Measurements from ENCODE around the gene PARN. TPM values are rescaled to one million over a fixed set of nuclear protein-coding genes. Genes with fewer than 3 reads are reported as not detected.
"Not testable (repeated sequence)": the region's sequence is repeated elsewhere in the genome, so short reads cannot be mapped to it uniquely, and the experiment has no call there.

The PARN gene
- total RNA-seq, 2 experiments from 2014 or later, result 43.0 to 45.6 TPM

- ATAC-seq; DNase-seq; H3K9me3 Mint-ChIP-seq; H3K4me1 Mint-ChIP-seq (ENCODE audit: low read depth); H3K36me3 Mint-ChIP-seq (ENCODE audit: low read depth); POLR2A ChIA-PET; H3K4me3 Mint-ChIP-seq; intact Hi-C loops (cut with micrococcal nuclease); H3K27me3 Mint-ChIP-seq; H3K27ac Mint-ChIP-seq; CTCF ChIA-PET: not testable (repeated sequence)
These were observed 228.4 kb downstream of the PARN start for GRCh38 chr16:14401711-14402061.

- H3K27me3 Mint-ChIP-seq; H3K36me3 Mint-ChIP-seq (ENCODE audit: low read depth); DNase-seq; H3K4me3 Mint-ChIP-seq; intact Hi-C loops (cut with micrococcal nuclease); CTCF ChIA-PET; H3K4me1 Mint-ChIP-seq (ENCODE audit: low read depth); H3K9me3 Mint-ChIP-seq; H3K27ac Mint-ChIP-seq; ATAC-seq; POLR2A ChIA-PET: not testable (repeated sequence)
These were observed 228.9 kb downstream of the PARN start for GRCh38 chr16:14400978-14401710.

GRCh38 chr16:14400285-14400977 lies 229.6 kb downstream of the PARN start:
- no peaks in the 10 kb centered on the region for H3K4me1 Mint-ChIP-seq (ENCODE audit: low read depth)
- TF ChIP-seq, protein P1, sequence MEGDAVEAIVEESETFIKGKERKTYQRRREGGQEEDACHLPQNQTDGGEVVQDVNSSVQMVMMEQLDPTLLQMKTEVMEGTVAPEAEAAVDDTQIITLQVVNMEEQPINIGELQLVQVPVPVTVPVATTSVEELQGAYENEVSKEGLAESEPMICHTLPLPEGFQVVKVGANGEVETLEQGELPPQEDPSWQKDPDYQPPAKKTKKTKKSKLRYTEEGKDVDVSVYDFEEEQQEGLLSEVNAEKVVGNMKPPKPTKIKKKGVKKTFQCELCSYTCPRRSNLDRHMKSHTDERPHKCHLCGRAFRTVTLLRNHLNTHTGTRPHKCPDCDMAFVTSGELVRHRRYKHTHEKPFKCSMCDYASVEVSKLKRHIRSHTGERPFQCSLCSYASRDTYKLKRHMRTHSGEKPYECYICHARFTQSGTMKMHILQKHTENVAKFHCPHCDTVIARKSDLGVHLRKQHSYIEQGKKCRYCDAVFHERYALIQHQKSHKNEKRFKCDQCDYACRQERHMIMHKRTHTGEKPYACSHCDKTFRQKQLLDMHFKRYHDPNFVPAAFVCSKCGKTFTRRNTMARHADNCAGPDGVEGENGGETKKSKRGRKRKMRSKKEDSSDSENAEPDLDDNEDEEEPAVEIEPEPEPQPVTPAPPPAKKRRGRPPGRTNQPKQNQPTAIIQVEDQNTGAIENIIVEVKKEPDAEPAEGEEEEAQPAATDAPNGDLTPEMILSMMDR (IDR thresholded peaks at IDR 0.05), result no peak
- ChIA-PET POLR2A (no interaction called here), CTCF (no interaction called here)
- no peaks in the 10 kb centered on the region for H3K9me3 Mint-ChIP-seq
- H3K27me3 Mint-ChIP-seq, result no peaks in the 10 kb centered on the region
- intact Hi-C loops (cut with micrococcal nuclease), result no loop called here
- DNase-seq (no peak), ATAC-seq (no peak)
- no peak overlapping the region for H3K27ac Mint-ChIP-seq
- H3K4me3 Mint-ChIP-seq, result no peak overlapping the region
- H3K36me3 Mint-ChIP-seq (ENCODE audit: low read depth), result no peaks in the 10 kb centered on the region

- DNase-seq (peak; percentile 2), ATAC-seq (peak; percentile 37)
- CTCF ChIA-PET, result no interaction called here
- TF ChIP-seq, protein P1 (IDR thresholded peaks at IDR 0.05), result no peak
- Mint-ChIP-seq H3K36me3 (ENCODE audit: low read depth) (no peaks in the 10 kb centered on the region), H3K4me1 (ENCODE audit: low read depth) (no peaks in the 10 kb centered on the region), H3K4me3 (no peak overlapping the region), H3K27ac (no peak overlapping the region), H3K27me3 (no peaks in the 10 kb centered on the region), H3K9me3 (no peaks in the 10 kb centered on the region)
- POLR2A ChIA-PET, result no interaction called here
- intact Hi-C loops (cut with micrococcal nuclease), result no loop called here
These were observed 230.4 kb downstream of the PARN start for GRCh38 chr16:14399378-14400284.

DNA sequence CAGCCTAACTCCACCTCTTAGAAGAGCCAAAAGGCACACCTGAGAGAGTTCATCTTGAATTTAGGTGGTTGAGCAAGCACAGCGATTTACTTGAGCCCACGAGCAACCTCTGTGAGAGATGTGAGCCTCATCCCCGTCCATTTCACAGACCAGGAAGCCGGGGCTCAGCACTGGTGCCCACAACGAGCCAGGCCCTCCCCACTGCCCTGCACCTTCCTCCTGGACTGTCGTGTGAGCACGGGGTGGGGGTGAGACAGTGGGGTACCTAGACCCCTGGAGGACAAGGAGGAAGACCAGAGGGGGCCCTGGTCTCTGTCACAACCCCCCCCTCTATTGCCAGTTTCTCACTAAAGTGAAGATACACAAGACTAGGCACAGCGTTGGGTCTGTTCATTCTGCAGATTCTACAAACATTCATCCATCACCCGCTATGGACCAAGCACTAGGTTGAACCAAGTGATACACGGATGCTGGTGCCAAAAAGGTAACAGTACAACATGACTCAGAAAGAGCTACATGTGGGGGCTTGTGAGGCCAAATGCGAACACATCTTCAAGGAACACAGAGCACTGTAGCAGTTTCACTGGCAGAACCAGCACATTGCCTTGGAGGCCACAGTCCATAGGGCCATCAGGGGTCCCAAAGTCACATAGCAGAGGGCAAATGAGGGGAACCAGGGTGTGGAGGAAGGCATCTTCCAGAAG lies 231.9 kb downstream of the PARN start:
- ChIA-PET POLR2A (no interaction called here), CTCF (no interaction called here)
- DNase-seq, result no peak
- ATAC-seq, result no peak
- TF ChIP-seq, protein P1 (IDR thresholded peaks at IDR 0.05), result no peak
- H3K4me3 Mint-ChIP-seq, result no peak overlapping the region
- intact Hi-C loops (cut with micrococcal nuclease), result no loop called here
- no peaks in the 10 kb centered on the region for H3K36me3 Mint-ChIP-seq (ENCODE audit: low read depth)
- no peaks in the 10 kb centered on the region for H3K9me3 Mint-ChIP-seq
- no peak overlapping the region for H3K27ac Mint-ChIP-seq
- H3K27me3 Mint-ChIP-seq, result no peaks in the 10 kb centered on the region
- no peaks in the 10 kb centered on the region for H3K4me1 Mint-ChIP-seq (ENCODE audit: low read depth)

GRCh38 chr16:14395710-14396304 lies 234.3 kb downstream of the PARN start:
- H3K4me1 Mint-ChIP-seq (ENCODE audit: low read depth); intact Hi-C loops (cut with micrococcal nuclease); CTCF ChIA-PET; ATAC-seq; H3K27ac Mint-ChIP-seq; DNase-seq; H3K27me3 Mint-ChIP-seq; H3K36me3 Mint-ChIP-seq (ENCODE audit: low read depth); H3K4me3 Mint-ChIP-seq; H3K9me3 Mint-ChIP-seq: not testable (repeated sequence)
- POLR2A ChIA-PET, result interaction anchor here (1.0 kb wide), 1 partner anchor 88 kb away, joined by 3 read pairs; no protein-coding TSS in a partner anchor
